ENCODE data around the gene RPP40. TPM values are rescaled to one million over a fixed set of nuclear protein-coding genes. Genes with fewer than 3 reads are reported as not detected.

RPP40 gene
- total RNA-seq, 6 donors from 2014 or later = 2.4 to 7.9 (median 4.3) TPM; not detected in 1

GRCh38 chr6:5029609-5030008 is 25.8 kb upstream of the RPP40 start:
- no peaks in the 10 kb centered on the region for H3K9me3 ChIP-seq
- no peak for DNase-seq
- 94 to 98% methylated on average over 5 of the region's 5 CpGs for WGBS, 2 donors
- no peaks in the 10 kb centered on the region for H3K27me3 ChIP-seq
- no peaks in the 10 kb centered on the region for H3K36me3 ChIP-seq
- no peak for ATAC-seq (ENCODE audit: low FRiP score in 2 of 2)
- no peak overlapping the region for H3K27ac ChIP-seq
- H3K4me3 ChIP-seq = no peak overlapping the region
- TF ChIP-seq POLR2A (IDR thresholded peaks at IDR 0.05) = no peak
- TF ChIP-seq CTCF (IDR thresholded peaks at IDR 0.05) = no peak
- TF ChIP-seq EP300 (IDR thresholded peaks at IDR 0.05) = no peak
- no peak for TF ChIP-seq POLR2AphosphoS5 (IDR thresholded peaks at IDR 0.05)
- H3K4me1 ChIP-seq = peaks cover 4 to 18% (median 9%) of the 10 kb centered on the region in 4 donors

DNA sequence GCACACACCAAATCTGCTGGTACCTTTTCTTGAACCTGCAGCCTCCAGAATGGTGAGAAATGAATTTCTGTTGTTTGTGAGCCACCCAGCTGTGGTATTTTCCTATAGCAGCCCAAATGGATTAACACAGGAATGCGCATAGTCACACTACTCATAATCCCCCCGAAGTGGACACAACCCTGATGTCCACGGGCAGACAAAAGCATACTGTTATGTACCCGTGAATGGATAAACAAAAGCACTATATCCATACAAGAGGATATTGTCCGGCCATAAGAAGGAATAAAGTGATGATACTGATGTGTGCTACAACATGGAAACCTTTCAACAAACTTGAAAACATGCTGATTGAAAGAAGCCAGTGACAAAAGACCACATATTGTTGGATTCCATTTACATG is 25.1 kb upstream of the RPP40 start:
- Histone ChIP-seq H3K36me3 (no peaks in the 10 kb centered on the region), H3K4me1 (peaks cover 4 to 18% (median 9%) of the 10 kb centered on the region in 4 donors), H3K4me3 (no peak overlapping the region), H3K27me3 (no peaks in the 10 kb centered on the region), H3K9me3 (no peaks in the 10 kb centered on the region), H3K27ac (no peak overlapping the region)
- 89 to 95% methylated on average over 5 of the region's 5 CpGs for WGBS, 2 donors
- DNase-seq (no peak), ATAC-seq (ENCODE audit: low FRiP score in 2 of 2) (no peak)
- no peak for TF ChIP-seq POLR2A (IDR thresholded peaks at IDR 0.05)

GRCh38 chr6:5028301-5028700 is 24.5 kb upstream of the RPP40 start:
- ATAC-seq (ENCODE audit: low FRiP score in 2 of 2) (no peak), DNase-seq (no peak)
- Histone ChIP-seq H3K36me3 (no peaks in the 10 kb centered on the region), H3K4me3 (no peak overlapping the region), H3K9me3 (no peaks in the 10 kb centered on the region), H3K27ac (no peak overlapping the region), H3K27me3 (no peaks in the 10 kb centered on the region), H3K4me1 (peaks cover 4 to 18% (median 9%) of the 10 kb centered on the region in 4 donors)
- TF ChIP-seq EP300 (IDR thresholded peaks at IDR 0.05) = no peak
- TF ChIP-seq POLR2AphosphoS5 (IDR thresholded peaks at IDR 0.05) = no peak
- TF ChIP-seq CTCF (IDR thresholded peaks at IDR 0.05) = no peak
- no peak for TF ChIP-seq POLR2A (IDR thresholded peaks at IDR 0.05)
- WGBS, 2 donors = 98 to 99% methylated on average over 7 of the region's 7 CpGs

DNA sequence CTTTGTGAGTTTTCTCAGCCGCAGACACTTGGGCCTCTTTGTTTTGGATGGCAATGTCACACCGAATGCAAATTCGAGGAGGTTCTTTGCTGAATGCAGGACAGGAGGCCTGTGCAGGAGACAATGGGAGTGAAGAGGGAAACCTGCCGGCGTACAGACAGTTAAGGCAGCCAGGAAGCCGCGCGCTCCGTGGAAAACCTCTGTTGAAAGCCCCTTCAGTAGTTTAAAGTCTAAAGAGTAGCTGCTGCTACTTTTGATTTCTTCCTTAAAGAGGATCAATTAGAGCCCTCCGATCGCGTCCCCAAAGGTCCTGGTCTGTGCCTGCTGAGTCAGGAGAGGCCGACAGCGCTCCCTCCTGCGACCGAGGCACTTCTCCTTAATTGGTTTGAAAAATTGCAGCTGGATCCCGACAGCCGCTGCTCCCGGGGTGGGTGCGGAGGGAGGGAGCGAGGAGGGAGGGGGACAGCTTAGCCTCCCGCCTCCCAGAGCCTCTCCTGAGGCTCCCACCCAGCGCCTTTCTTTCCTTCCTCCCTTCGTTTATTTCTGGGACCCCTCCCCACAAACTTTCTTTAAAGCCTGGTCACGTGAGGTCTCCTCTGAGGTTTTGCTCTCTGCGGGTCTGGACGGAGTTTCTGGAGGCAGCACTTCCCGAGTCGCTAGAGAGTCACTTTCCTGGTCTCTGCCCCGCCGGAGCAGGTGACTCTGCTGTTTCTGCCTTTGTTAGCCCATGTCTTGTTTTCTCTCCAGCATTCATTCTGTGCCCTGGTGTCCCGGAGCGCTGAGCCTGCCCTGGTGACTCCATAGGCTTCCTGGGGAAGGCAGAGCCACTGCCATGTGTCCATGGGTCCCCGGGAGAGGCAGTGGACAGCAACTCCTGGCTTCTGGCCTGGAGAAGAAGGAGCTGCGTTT is 22.3 kb upstream of the RPP40 start:
- H3K36me3 ChIP-seq = no peaks in the 10 kb centered on the region
- no peaks in the 10 kb centered on the region for H3K9me3 ChIP-seq
- peak in 1 of 2 donors; percentile 67 for DNase-seq
- H3K27me3 ChIP-seq = no peaks in the 10 kb centered on the region
- ATAC-seq (ENCODE audit: low FRiP score in 2 of 2) = peak; percentile 68 to 79
- peak overlapping the region in 3 of 4 donors; percentile 22 to 68 (median 48) for H3K27ac ChIP-seq
- H3K4me3 ChIP-seq = peak overlapping the region; percentile 44 to 63 (median 58)
- 7 to 8% methylated on average over 33 to 34 of the region's 35 CpGs for WGBS, 2 donors
- no peak for TF ChIP-seq POLR2A (IDR thresholded peaks at IDR 0.05)
- peaks cover 4 to 12% (median 9%) of the 10 kb centered on the region in 4 donors for H3K4me1 ChIP-seq

DNA sequence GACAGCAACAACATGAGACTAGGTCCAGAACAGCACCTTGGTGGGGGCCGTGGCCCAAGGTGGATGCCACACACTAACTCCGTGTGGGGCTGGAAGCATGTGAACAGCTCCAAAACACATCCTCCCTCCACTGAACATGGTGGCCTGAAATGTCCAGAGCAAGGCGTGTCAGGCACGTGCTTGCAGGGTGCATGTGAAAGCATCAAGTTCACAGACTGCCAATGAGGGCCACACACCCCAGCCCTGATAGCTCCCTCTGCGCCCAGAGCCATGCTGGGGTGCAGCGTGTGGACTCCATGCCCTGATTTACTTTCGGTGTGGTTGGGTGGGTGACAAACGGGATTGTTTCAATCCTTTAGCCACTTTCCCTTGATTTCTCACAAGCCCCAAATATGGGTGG is 20.1 kb upstream of the RPP40 start:
- Histone ChIP-seq H3K4me1 (peaks cover 4 to 12% (median 9%) of the 10 kb centered on the region in 4 donors), H3K9me3 (no peaks in the 10 kb centered on the region), H3K27ac (no peak overlapping the region), H3K36me3 (no peaks in the 10 kb centered on the region), H3K4me3 (no peak overlapping the region), H3K27me3 (no peaks in the 10 kb centered on the region)
- WGBS, 2 donors = 94 to 97% methylated on average over 7 to 8 of the region's 8 CpGs
- DNase-seq (no peak), ATAC-seq (ENCODE audit: low FRiP score in 2 of 2) (no peak)
- TF ChIP-seq POLR2AphosphoS5 (IDR thresholded peaks at IDR 0.05) (no peak), CTCF (IDR thresholded peaks at IDR 0.05) (no peak), EP300 (IDR thresholded peaks at IDR 0.05) (no peak), POLR2A (IDR thresholded peaks at IDR 0.05) (no peak)

Measured in upper lobe of left lung (tissue), 6 donors.